IMR-90 (cell line): Measurements from ENCODE around the gene EPB41L1.

ENCODE experiments used
- BHLHE40 ChIP-seq: fragments of 150-350 bp; IDR thresholded peaks from 2 replicates; pipeline ENCODE4 v1.6.1; 2016; ENCODE audit warnings: mild to moderate bottlenecking, low read depth, low read length
- CHD1 ChIP-seq: IDR thresholded peaks from 2 replicates; pipeline ENCODE4 v1.6.1; 2012; ENCODE audit warnings: low read depth, low read length, improper control_type of control experiment
- FOS ChIP-seq: fragments of 150-350 bp; IDR thresholded peaks from 2 replicates; pipeline ENCODE4 v1.6.1; 2016; ENCODE audit warnings: low read depth, low read length
- MAFK ChIP-seq: IDR thresholded peaks from 2 replicates; pipeline ENCODE4 v1.6.1; 2012; ENCODE audit warnings: low read depth, low read length, improper control_type of control experiment
- MAZ ChIP-seq: IDR thresholded peaks from 2 replicates; pipeline ENCODE4 v1.6.1; 2012; ENCODE audit warnings: low read depth, mild to moderate bottlenecking, low read length, improper control_type of control experiment, moderate library complexity, borderline replicate concordance
- POLR2A ChIP-seq: IDR thresholded peaks from 2 replicates; pipeline ENCODE4 v1.6.1; 2012; ENCODE audit warnings: mild to moderate bottlenecking, low read depth, low read length
- RCOR1 ChIP-seq: IDR thresholded peaks from 2 replicates; pipeline ENCODE4 v1.6.1; 2012; ENCODE audit warnings: mild to moderate bottlenecking, low read length, improper control_type of control experiment; ENCODE audit not compliant: insufficient replicate concordance
- RFX5 ChIP-seq: IDR thresholded peaks from 2 replicates; pipeline ENCODE4 v1.8.0; 2012; ENCODE audit warnings: low read depth, mild to moderate bottlenecking, low read length, moderate library complexity
- SMC3 ChIP-seq: fragments of 150-350 bp; IDR thresholded peaks from 2 replicates; pipeline ENCODE4 v1.6.1; 2016; ENCODE audit warnings: low read depth, mild to moderate bottlenecking, antibody characterized with exemption, low read length, moderate library complexity
- TF ChIP-seq, protein P1 (sequence below): conservative IDR thresholded peaks from 2 replicates; pipeline ENCODE4 v1.5.1; 2012; ENCODE audit warnings: mild to moderate bottlenecking, low read depth, low read length, improper control_type of control experiment

- TF ChIP-seq, protein P1, sequence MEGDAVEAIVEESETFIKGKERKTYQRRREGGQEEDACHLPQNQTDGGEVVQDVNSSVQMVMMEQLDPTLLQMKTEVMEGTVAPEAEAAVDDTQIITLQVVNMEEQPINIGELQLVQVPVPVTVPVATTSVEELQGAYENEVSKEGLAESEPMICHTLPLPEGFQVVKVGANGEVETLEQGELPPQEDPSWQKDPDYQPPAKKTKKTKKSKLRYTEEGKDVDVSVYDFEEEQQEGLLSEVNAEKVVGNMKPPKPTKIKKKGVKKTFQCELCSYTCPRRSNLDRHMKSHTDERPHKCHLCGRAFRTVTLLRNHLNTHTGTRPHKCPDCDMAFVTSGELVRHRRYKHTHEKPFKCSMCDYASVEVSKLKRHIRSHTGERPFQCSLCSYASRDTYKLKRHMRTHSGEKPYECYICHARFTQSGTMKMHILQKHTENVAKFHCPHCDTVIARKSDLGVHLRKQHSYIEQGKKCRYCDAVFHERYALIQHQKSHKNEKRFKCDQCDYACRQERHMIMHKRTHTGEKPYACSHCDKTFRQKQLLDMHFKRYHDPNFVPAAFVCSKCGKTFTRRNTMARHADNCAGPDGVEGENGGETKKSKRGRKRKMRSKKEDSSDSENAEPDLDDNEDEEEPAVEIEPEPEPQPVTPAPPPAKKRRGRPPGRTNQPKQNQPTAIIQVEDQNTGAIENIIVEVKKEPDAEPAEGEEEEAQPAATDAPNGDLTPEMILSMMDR, result no peak
- no peak for TF ChIP-seq POLR2A
- TF ChIP-seq RCOR1, result no peak
- TF ChIP-seq FOS, result no peak
- no peak for TF ChIP-seq CHD1
- TF ChIP-seq RFX5, result no peak
- no peak for TF ChIP-seq MAFK
- TF ChIP-seq MAZ, result no peak
- no peak for TF ChIP-seq BHLHE40
- no peak for TF ChIP-seq SMC3
Observed at GRCh38 chr20:36113036-36113435, 41.5 kb upstream of the EPB41L1 start.
